Effector CD4-positive, alpha-beta T cell (primary cell): ENCODE results near the gene SH2B2.
"Not testable (repeated sequence)": the region's sequence is repeated elsewhere in the genome, so short reads cannot be mapped to it uniquely, and the experiment has no call there.

ENCODE experiments used
- DNase-seq: peaks from one replicate; pipeline ENCODE4 v3.0.0-alpha.2; 2020

SH2B2 gene

GRCh38 chr7:102287111-102287980, 678 bp downstream of the SH2B2 start:
- no peak for DNase-seq

GRCh38 chr7:102287981-102288278, 1.3 kb downstream of the SH2B2 start:
- no peak for DNase-seq

GRCh38 chr7:102288285-102288930, 1.7 kb downstream of the SH2B2 start:
- no peak for DNase-seq

- no peak for DNase-seq
Measured at GRCh38 chr7:102289057-102289456, 2.4 kb downstream of the SH2B2 start.

GRCh38 chr7:102291056-102291915, 4.6 kb downstream of the SH2B2 start:
- DNase-seq: no peak

- no peak for DNase-seq
Measured at GRCh38 chr7:102291916-102292267, 5.2 kb downstream of the SH2B2 start.

GRCh38 chr7:102292813-102293798, 6.4 kb downstream of the SH2B2 start:
- DNase-seq: no peak

GRCh38 chr7:102294589-102294988, 7.9 kb downstream of the SH2B2 start:
- no peak for DNase-seq

GRCh38 chr7:102295346-102296178, 8.9 kb downstream of the SH2B2 start:
- no peak for DNase-seq

GRCh38 chr7:102296179-102296438, 9.4 kb downstream of the SH2B2 start:
- no peak for DNase-seq

GRCh38 chr7:102296514-102296913, 9.8 kb downstream of the SH2B2 start:
- no peak for DNase-seq

GRCh38 chr7:102297487-102298218, 11.0 kb downstream of the SH2B2 start:
- no peak for DNase-seq

- DNase-seq: no peak
Measured at GRCh38 chr7:102300643-102301221, 14.1 kb downstream of the SH2B2 start.

- DNase-seq: not testable (repeated sequence)
Measured at GRCh38 chr7:102301367-102301766, 14.7 kb downstream of the SH2B2 start.

- DNase-seq: no peak
Measured at GRCh38 chr7:102302025-102302424, 15.4 kb downstream of the SH2B2 start.

GRCh38 chr7:102303669-102304422, 17.2 kb downstream of the SH2B2 start:
- DNase-seq: no peak

GRCh38 chr7:102304668-102305067, 18.0 kb downstream of the SH2B2 start:
- no peak for DNase-seq

GRCh38 chr7:102305414-102306268, 19.0 kb downstream of the SH2B2 start:
- DNase-seq: no peak
